NT2/D1 (cell line): ENCODE measurements around the gene TBL3.

Experiments used
- SUZ12 ChIP-seq: IDR thresholded peaks from 2 replicates; pipeline ENCODE4 v1.6.1; 2011; ENCODE audit not compliant: insufficient read length, insufficient read depth; ENCODE audit errors: extremely low read depth
- YY1 ChIP-seq: IDR thresholded peaks from 2 replicates; pipeline ENCODE4 v1.6.1; 2011; ENCODE audit not compliant: insufficient read length, insufficient read depth
- ZNF274 ChIP-seq: IDR thresholded peaks from 2 replicates; pipeline ENCODE4 v1.6.1; 2011; ENCODE audit warnings: mild to moderate bottlenecking, low read depth, low read length

- TF ChIP-seq YY1 (no peak), ZNF274 (no peak), SUZ12 (no peak)
Observed at GRCh38 chr16:1936945-1937479, 34.8 kb upstream of the TBL3 start.
